Measurements from ENCODE around the gene GNAQ.

DNA sequence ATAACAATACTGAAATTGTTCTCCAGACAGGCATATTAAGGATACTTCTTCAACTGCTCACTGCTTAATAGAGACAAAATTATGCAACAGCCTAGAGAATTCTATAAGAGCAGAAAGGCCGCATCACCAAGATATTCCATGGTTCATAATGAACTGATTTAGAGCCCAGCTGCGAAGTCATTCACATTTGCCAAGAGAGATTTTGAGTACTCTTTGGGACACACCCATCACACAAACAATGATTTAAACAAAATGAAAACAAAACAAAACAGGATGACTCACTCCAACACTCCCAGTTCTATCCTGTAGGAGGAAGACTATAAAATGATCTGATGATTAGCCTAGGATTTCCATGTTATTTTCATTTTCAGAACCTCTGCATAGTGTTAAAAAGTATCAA is 237.8 kb downstream of the GNAQ start:
- TF ChIP-seq, protein P1, sequence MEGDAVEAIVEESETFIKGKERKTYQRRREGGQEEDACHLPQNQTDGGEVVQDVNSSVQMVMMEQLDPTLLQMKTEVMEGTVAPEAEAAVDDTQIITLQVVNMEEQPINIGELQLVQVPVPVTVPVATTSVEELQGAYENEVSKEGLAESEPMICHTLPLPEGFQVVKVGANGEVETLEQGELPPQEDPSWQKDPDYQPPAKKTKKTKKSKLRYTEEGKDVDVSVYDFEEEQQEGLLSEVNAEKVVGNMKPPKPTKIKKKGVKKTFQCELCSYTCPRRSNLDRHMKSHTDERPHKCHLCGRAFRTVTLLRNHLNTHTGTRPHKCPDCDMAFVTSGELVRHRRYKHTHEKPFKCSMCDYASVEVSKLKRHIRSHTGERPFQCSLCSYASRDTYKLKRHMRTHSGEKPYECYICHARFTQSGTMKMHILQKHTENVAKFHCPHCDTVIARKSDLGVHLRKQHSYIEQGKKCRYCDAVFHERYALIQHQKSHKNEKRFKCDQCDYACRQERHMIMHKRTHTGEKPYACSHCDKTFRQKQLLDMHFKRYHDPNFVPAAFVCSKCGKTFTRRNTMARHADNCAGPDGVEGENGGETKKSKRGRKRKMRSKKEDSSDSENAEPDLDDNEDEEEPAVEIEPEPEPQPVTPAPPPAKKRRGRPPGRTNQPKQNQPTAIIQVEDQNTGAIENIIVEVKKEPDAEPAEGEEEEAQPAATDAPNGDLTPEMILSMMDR (IDR thresholded peaks at IDR 0.05; ENCODE audit: low read depth, low read length, poor library complexity, severe bottlenecking): no peak
- TF ChIP-seq EZH2phosphoT487 (IDR thresholded peaks at IDR 0.05; ENCODE audit: borderline replicate concordance, low read length): no peak

All from DOHH2 (cell line).